GM12801 (cell line): ENCODE measurements around the gene PPP2R2B.

Experiments used
- TF ChIP-seq, protein P1 (sequence below): IDR thresholded peaks from one replicate; pipeline ENCODE4 v1.5.1; 2011; ENCODE audit warnings: control low read depth; ENCODE audit not compliant: insufficient read length; ENCODE audit errors: extremely low read depth

PPP2R2B gene

GRCh38 chr5:146848133-146848532, 30.4 kb downstream of the PPP2R2B start:
- TF ChIP-seq, protein P1, sequence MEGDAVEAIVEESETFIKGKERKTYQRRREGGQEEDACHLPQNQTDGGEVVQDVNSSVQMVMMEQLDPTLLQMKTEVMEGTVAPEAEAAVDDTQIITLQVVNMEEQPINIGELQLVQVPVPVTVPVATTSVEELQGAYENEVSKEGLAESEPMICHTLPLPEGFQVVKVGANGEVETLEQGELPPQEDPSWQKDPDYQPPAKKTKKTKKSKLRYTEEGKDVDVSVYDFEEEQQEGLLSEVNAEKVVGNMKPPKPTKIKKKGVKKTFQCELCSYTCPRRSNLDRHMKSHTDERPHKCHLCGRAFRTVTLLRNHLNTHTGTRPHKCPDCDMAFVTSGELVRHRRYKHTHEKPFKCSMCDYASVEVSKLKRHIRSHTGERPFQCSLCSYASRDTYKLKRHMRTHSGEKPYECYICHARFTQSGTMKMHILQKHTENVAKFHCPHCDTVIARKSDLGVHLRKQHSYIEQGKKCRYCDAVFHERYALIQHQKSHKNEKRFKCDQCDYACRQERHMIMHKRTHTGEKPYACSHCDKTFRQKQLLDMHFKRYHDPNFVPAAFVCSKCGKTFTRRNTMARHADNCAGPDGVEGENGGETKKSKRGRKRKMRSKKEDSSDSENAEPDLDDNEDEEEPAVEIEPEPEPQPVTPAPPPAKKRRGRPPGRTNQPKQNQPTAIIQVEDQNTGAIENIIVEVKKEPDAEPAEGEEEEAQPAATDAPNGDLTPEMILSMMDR: no peak

DNA sequence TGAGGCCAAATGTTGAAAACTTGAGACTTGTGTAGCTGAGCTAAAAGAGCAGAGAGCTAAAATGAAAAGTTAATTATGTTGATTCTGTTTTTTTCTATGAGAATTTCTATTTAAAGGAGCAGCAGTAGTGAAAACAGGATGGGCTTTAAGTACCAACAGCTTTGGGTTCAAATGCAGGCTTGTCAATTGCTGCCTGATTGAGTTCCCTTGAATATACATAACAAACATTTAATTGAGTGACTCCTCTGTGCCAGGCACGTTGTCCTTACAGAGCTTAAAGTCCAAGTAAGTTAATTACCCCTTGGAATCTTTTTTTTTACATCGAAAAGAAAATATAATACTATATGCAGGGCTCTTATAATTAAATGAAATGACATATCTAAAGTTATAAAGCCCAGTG, 38.5 kb downstream of the PPP2R2B start:
- TF ChIP-seq, protein P1: no peak

- TF ChIP-seq, protein P1: no peak
These were observed 42.2 kb downstream of the PPP2R2B start for GRCh38 chr5:146836226-146836842.

- TF ChIP-seq, protein P1: no peak
These were observed 45.4 kb downstream of the PPP2R2B start for GRCh38 chr5:146832985-146833732.

GRCh38 chr5:146828385-146828784, 50.2 kb downstream of the PPP2R2B start:
- TF ChIP-seq, protein P1: no peak

GRCh38 chr5:146827901-146828300, 50.7 kb downstream of the PPP2R2B start:
- TF ChIP-seq, protein P1: no peak

GRCh38 chr5:146825033-146825432, 53.5 kb downstream of the PPP2R2B start:
- TF ChIP-seq, protein P1: no peak
